ENCODE data around the gene DDX31.

The DDX31 gene

GRCh38 chr9:132632413-132633129 lies 37.2 kb downstream of the DDX31 start:
- no peak for DNase-seq

GRCh38 chr9:132631685-132632084 lies 38.1 kb downstream of the DDX31 start:
- no peak for DNase-seq

GRCh38 chr9:132631280-132631679 lies 38.5 kb downstream of the DDX31 start:
- no peak for DNase-seq

DNA sequence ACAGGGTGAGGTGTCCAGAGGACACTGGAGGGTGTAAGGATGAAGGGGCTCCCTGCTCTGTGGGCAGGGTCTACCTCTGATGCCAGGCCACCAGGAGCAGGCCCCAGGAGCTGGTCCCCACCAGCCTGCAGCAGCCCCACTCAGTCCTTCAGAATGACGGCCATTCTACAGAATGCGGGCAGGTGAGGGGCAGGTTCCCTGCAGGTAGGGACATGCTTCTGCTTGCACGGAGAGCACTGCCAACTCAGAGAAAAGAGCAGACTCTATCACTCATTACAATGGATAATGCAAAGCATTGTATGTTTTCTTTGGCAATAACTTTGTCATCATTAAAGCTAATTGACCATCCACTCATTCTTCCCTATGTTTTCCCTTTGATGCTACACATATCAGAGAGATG lies 39.0 kb downstream of the DDX31 start:
- no peak for DNase-seq

GRCh38 chr9:132630116-132630515 lies 39.7 kb downstream of the DDX31 start:
- no peak for DNase-seq

GRCh38 chr9:132628746-132629145 lies 41.0 kb downstream of the DDX31 start:
- no peak for DNase-seq

DNA sequence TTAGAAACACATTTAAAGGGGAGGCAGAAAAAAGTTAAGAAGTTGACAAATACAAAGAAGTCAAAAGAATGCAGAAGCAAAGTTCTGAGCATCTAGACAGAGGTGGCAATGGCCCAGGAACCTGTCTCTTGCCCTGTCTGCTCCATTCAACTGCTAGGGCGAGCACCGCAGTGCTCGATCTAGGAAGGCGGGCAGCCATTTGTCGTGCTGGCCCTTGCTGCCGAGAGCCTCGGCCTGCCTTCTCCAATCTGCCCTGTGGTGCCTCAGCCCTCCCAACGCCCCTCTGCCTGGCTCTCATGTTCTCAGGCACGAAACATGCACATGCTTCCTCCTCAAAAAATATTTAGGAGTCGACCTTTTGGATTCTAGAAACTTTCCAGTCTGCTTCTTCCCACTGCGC lies 42.2 kb downstream of the DDX31 start:
- DNase-seq, result no peak

DNA sequence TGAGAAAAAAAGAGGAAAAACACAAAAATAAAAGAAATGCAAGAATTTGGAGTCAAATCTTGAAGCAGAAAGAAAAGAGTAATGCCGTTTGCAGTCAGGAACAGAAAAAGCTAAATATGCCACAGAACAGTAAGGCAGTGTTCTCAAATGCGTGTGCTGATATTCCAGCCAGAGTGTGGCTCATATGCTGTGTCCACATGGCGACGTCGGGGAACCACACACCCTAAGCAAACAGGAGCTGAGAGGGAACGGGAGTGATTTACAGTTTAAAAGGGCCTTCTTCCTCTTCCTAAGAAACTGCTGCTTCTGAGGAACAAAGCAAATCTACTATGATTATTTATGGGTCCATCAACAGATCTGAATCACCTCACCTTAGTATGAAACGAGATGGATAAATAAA lies 42.7 kb downstream of the DDX31 start:
- DNase-seq, result no peak

GRCh38 chr9:132626285-132626684 lies 43.5 kb downstream of the DDX31 start:
- DNase-seq, result no peak

DNA sequence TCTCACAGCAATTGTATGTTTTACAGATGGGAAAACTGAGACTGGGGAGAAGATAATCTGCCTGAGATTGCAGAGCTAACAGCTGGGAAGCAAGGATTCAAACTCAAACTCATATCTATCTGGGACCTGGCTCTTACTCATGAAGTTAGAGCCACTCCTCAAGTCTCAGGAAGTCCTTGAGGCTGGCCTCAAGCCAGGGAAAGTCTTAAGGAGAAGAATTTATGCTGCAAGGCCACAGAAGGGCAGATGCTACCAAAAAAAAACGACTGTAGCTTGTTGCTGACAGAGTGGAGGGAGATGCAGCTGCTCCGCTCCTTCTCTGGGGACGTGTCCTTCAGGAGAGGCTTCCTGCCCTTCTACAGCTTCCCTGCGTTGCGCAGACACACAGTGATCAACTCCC lies 47.6 kb downstream of the DDX31 start:
- DNase-seq, result no peak

- no peak for DNase-seq
These were observed 53.1 kb downstream of the DDX31 start for GRCh38 chr9:132616725-132617124.

- no peak for DNase-seq
These were observed 54.0 kb downstream of the DDX31 start for GRCh38 chr9:132615774-132616173.

DNA sequence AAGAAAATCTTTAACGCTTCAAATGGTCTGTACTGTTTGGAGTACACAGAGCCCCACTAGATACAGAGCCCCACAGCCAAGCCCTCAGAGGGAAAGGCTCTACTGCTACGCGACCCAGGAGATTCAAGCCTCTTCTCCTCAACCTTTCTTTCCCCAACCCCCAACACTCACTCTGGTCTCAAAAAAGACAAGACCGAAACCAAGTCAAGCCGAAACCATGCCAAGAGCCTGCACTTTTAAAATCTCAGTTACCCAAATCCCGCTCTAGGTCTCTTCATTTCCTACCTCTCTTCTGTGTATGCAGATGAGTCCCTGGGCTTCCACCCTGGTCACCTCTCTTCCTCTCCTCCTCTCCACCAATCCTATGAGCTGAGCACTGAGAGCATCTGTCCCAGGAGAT lies 55.5 kb downstream of the DDX31 start:
- DNase-seq, result no peak

- no peak for DNase-seq
These were observed 59.1 kb downstream of the DDX31 start for GRCh38 chr9:132610661-132611060.

DNA sequence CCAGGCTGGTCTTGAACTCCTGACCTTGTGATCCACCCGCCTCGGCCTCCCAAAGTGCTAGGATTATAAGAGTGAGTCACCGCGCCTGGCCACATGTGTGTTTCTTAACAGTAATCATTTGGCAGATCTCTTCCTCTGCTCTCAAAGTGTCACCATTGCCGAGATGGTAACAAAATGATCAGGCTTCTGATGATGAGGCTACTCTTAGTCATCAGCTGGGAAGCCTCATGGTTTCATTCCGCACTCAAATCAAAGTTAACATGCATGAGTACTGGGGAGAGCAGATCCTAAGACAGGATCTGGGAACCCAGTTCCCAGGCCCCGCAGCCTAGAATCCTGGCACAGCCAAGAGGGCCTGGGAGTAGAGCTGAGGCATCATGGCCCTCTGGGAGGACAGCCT lies 60.0 kb downstream of the DDX31 start:
- DNase-seq, result no peak

GRCh38 chr9:132609184-132609583 lies 60.6 kb downstream of the DDX31 start:
- no peak for DNase-seq

GRCh38 chr9:132606066-132606465 lies 63.7 kb downstream of the DDX31 start:
- DNase-seq, result no peak

DNA sequence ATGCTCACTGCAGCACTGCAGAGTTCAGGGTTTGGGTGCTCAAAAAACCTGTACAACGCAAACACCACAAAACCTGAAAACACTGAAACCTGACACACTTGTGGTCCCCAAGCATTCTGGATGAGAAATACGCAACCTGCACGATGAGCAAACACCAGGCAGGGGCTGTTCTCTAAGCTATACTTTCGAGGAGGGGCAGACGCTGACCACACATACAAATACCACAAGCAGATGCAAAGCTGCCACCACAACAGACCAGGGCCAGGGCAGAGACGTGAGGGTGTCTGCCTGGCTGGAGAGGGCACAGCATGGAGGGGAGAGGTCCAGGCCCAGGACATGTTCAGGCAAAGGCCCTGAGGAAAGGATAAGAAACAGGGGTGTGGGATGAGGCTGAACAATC lies 64.4 kb downstream of the DDX31 start:
- DNase-seq, result no peak

- DNase-seq, result no peak
These were observed 67.6 kb downstream of the DDX31 start for GRCh38 chr9:132602207-132602606.

DNA sequence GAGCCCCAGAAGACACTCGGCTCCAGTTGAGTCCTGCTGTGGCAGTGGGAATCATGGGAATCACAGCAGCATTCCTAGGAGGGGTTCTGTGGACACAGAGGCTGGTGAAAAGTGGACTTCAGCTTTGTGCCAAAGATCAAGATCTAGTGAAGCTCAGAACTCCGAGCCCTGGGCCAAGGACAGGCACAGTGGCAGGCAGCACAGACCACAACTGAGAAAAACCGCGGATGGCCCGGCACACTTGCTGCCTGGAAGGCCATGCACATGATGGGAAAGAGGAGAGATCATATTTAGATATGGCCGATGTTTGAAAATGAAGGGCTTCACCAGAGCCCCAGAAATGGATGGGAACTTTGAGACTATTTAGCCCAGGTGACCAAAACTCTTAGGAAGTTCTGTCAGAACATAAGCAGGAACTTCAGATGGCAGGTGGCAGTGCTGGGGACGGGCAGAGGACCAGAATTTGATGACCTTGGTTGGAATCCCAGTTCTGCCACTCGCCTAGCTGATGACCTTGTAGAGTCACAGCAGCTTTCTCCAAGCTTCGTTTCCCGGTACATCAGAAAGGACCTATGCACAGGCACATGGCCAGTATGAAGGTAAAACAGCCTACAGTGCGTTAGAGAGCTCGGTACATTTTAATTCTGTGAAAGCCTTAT lies 69.3 kb downstream of the DDX31 start:
- no peak for DNase-seq

DNA sequence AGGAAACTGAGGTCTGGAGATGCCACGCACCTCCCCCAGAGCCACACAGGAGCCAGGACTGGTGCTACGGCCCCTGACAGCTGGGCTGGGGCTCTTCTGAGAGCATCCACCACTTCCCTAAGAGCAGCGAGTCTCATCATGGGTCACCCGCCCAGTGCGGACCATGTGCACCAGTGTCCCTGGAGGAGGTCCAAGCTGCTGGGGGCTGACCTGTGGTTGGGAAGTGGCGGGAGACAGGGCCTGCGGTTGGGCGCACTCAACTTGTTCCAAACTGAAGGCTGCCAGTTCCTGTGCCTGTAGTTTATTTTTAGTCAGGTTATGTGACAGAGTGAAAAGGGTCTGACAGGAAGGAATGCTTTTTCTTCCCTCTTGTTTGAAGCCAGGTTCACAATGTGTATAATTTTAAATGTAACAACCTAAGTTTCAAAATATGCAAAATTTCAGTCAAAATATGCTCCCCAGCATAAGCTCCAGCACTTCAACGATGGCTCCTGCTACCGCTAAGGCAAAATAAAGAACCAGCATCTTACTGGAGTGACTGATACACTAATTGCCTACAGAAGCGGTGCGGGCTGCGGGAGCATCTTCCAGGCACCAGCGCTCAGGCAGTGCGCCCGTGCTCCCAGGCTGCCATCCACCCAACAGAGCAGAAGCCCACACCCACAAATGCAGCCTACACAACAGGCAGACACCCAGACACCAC lies 72.6 kb downstream of the DDX31 start:
- no peak for DNase-seq

DNA sequence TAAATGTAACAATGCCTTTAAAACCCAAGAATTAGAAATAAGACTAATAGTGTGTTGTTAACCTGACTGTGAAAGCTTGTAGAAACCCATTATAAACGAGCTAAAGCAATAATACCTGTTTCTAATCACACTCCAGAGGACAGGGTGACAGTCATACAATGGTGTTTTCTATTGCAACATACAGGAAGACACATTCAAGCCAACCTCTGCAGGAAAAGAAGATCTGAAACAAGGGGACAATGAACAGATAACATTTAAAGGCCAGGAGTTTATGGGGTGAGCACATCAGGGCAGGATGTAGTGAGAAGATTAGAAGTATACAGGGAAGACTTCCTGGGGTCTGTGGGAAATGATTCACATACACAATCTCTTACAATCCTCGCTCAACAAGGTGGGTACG lies 73.6 kb downstream of the DDX31 start:
- no peak for DNase-seq

GRCh38 chr9:132595319-132595718 lies 74.5 kb downstream of the DDX31 start:
- DNase-seq, result no peak

GRCh38 chr9:132594412-132594811 lies 75.4 kb downstream of the DDX31 start:
- no peak for DNase-seq
